ENCODE measurements around the gene ZMYM4. TPM values are rescaled to one million over a fixed set of nuclear protein-coding genes. Genes with fewer than 3 reads are reported as not detected.
"Not testable (repeated sequence)": the region's sequence is repeated elsewhere in the genome, so short reads cannot be mapped to it uniquely, and the experiment has no call there.

The ZMYM4 gene
- total RNA-seq, 4 donors from 2014 or later = 19.7 to 84.9 (median 49.9) TPM

GRCh38 chr1:35226546-35226945 is 42.0 kb upstream of the ZMYM4 start:
- intact Hi-C loops (cut with DNase I; ENCODE audit: low total_unique reads) = no loop called here

DNA sequence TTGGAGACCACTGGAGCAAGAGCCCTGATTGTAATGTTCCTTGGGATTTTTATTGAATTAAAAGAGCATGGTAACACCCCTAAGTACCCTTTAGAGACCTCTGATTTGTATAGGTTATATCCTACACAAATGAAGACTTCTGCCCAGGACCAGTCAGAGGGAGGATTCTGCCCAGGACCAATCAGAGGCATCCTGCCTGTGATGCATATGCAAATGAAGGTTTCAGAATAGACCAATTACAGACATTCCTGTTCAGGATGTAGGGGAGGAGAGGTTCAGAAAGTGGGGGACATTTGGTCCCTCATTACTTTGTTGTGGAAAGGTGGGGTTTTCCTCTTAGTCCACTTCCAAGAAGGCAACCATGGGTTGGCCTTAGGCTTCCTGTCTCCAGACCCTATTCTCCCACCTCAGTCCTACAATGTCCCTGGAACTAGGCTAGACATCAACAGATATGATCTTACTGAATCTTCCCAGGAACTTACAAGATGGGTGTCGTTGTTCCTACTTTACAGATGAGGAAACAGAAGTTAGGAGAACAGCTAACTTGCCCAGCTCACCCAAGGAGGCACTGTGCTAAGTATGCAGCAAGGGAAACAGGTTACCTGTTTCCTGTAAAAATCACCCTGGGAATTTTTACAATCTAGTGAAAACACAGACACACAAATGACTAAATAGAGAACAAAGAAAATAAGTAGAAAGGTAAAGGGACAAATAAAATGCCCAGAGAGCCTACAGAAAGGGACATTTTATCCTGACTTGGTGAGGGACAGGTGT is 38.7 kb upstream of the ZMYM4 start:
- no peaks in the 10 kb centered on the region for H3K36me3 ChIP-seq
- intact Hi-C loops (cut with DNase I; ENCODE audit: low total_unique reads) = no loop called here
- H3K4me1 ChIP-seq = no peaks in the 10 kb centered on the region
- H3K9me3 ChIP-seq = no peaks in the 10 kb centered on the region
- H3K27me3 ChIP-seq = no peaks in the 10 kb centered on the region
- no peak overlapping the region for H3K4me3 ChIP-seq
- no peak for DNase-seq
- no peak overlapping the region for H3K27ac ChIP-seq
- TF ChIP-seq POLR2A (IDR thresholded peaks at IDR 0.05) = no peak
- TF ChIP-seq CTCF (IDR thresholded peaks at IDR 0.05) = no peak

More at GRCh38 chr1:35226546-35226945, 42.0 kb upstream of the ZMYM4 start:
- no peaks in the 10 kb centered on the region for H3K27me3 ChIP-seq
- no peak overlapping the region for H3K27ac ChIP-seq
- H3K4me3 ChIP-seq = no peak overlapping the region
- no peaks in the 10 kb centered on the region for H3K9me3 ChIP-seq
- DNase-seq = no peak
- no peaks in the 10 kb centered on the region for H3K4me1 ChIP-seq
- H3K36me3 ChIP-seq = no peaks in the 10 kb centered on the region
- TF ChIP-seq CTCF (IDR thresholded peaks at IDR 0.05) (no peak), POLR2A (IDR thresholded peaks at IDR 0.05) (no peak)

- Histone ChIP-seq H3K9me3 (no peaks in the 10 kb centered on the region), H3K36me3 (no peaks in the 10 kb centered on the region), H3K27me3 (no peaks in the 10 kb centered on the region), H3K4me1 (no peaks in the 10 kb centered on the region), H3K4me3 (no peak overlapping the region), H3K27ac (no peak overlapping the region)
- intact Hi-C loops (cut with DNase I; ENCODE audit: low total_unique reads) = no loop called here
- no peak for DNase-seq
- TF ChIP-seq CTCF (IDR thresholded peaks at IDR 0.05) (no peak), POLR2A (IDR thresholded peaks at IDR 0.05) (no peak)
Observed at GRCh38 chr1:35231287-35231686, 37.2 kb upstream of the ZMYM4 start.

GRCh38 chr1:35236772-35237171 is 31.7 kb upstream of the ZMYM4 start:
- H3K4me1 ChIP-seq; H3K27me3 ChIP-seq; H3K36me3 ChIP-seq; H3K9me3 ChIP-seq; H3K4me3 ChIP-seq; H3K27ac ChIP-seq; intact Hi-C loops (cut with DNase I; ENCODE audit: low total_unique reads); DNase-seq: not testable (repeated sequence)

- DNase-seq = no peak
Observed at GRCh38 chr1:35243691-35244090, 24.8 kb upstream of the ZMYM4 start.

More at GRCh38 chr1:35243691-35244090, 24.8 kb upstream of the ZMYM4 start:
- intact Hi-C loops (cut with DNase I; ENCODE audit: low total_unique reads) = no loop called here
- TF ChIP-seq POLR2A (IDR thresholded peaks at IDR 0.05) = no peak
- TF ChIP-seq CTCF (IDR thresholded peaks at IDR 0.05) = no peak
- Histone ChIP-seq H3K4me1 (no peaks in the 10 kb centered on the region), H3K9me3 (no peaks in the 10 kb centered on the region), H3K4me3 (no peak overlapping the region), H3K36me3 (no peaks in the 10 kb centered on the region), H3K27ac (no peak overlapping the region), H3K27me3 (no peaks in the 10 kb centered on the region)
